GM19025 (cell line): ENCODE results near the gene NRF1.

Source experiments
- ATAC-seq: cut with Tn5 transposase; IDR thresholded peaks from one replicate; pipeline ENCODE4 v1.9.1; 2021; ENCODE audit warnings: mild to moderate bottlenecking, low read depth, moderate library complexity; ENCODE audit not compliant: unreplicated experiment

NRF1 gene

DNA sequence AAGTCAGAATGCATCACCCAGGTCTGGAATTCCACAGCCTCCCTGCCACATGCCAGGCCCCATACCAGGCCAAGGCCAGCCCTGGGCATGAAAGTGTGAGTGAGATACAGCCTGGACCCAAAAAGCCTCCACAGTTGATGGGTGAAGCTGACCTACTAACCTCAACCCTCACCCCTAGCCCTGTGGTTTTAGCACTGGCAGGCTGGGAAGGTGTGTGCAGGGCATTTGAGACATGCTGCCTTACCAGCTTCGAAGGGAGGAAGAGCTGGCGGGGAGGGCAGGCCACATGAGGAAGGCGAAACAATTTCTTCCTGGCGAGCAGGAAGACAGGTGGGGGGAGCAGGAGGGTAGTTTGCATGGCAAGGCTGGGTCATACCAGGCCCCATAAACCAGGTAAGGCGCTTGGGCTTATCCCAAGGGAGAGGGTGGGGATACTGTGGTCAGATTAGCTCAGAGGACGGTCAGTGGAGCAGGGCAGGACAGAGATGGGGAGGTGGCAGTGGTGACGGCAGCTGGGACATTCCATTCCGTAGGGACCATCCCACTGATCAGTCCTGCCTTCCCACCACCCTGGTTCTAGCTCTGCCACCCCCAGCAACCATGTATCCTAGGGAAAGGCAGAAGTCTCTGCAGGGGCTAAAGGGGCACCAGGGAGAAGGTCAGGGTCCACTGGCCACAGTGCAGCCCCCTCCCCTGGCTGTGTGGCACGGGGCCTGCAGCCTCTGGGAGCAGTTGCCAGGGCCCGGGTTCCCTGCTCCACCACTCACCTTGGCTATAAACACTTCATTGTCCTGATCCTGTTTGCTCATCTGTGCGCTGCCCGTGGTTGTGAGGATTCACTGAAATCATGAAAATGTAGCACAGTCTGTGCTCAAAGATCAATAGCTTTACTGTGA is 155.8 kb downstream of the NRF1 start:
- no peak for ATAC-seq

DNA sequence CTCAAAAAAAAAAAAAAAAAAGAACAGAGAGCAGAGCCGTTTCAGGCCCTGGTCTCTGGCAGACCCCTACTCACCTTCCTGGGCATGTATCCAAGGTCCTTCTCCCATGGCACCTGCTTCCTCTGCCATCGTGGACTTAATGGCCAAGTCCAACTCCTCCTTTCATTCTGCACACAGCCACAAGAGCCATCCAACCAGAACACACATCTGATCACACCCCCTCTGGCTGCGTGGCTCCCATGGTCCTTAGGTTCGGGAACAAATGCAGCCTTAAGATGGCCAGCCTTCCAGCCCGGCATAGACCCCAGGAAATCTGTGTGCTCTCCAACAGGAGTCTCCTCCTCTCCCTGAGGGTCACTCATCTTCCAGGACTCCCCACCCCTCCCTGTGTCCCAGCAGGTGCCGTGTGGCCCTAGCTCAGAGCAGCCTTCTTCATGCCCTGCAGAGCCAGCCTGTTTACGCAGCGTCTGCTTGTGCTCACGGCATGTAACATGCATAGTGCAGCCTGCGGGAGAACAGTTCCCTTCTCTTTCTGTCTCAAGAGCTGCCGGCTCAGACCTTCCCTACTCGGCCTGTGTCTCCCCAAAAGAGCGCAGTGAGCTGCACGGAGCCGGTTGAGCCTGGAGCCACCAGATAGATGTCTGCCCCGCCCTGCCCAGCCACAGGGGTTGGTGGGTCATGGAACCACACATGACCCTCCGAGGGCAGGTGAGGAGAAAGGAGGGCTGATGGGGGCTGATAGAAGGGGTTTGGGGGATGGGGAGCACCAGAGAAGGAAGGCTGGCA is 157.3 kb downstream of the NRF1 start:
- no peak for ATAC-seq

- ATAC-seq: no peak
Observed at GRCh38 chr7:129769400-129769774, 157.9 kb downstream of the NRF1 start.

- no peak for ATAC-seq
Observed at GRCh38 chr7:129769866-129770808, 158.6 kb downstream of the NRF1 start.

GRCh38 chr7:129771201-129771927 is 159.8 kb downstream of the NRF1 start:
- ATAC-seq: no peak

DNA sequence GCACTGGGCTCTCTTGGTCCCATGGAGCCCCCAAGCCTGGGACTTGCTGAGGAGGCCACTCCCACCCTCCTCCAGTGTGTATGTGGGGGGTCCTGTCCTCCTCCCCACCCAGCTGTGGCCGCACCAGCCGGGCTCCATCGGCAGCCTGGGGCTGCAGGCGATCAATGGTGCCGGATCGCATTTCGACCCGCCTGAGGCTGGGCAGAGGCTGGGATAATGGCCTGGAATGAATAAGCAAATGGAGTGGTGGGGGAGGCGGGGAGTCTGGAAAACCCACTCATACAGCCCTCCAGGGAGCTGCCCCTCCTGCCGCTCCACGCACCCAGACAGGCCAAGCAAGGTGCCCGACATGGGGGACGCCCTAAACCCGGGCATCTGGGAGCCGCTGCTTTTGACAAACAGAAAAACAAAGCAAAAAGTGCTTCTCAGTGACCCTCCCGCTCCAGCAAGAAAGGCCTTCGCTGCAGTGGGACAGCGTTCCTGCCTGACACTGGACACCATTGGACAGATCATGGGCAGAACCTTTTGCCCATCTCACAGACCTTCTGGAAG is 160.5 kb downstream of the NRF1 start:
- no peak for ATAC-seq

DNA sequence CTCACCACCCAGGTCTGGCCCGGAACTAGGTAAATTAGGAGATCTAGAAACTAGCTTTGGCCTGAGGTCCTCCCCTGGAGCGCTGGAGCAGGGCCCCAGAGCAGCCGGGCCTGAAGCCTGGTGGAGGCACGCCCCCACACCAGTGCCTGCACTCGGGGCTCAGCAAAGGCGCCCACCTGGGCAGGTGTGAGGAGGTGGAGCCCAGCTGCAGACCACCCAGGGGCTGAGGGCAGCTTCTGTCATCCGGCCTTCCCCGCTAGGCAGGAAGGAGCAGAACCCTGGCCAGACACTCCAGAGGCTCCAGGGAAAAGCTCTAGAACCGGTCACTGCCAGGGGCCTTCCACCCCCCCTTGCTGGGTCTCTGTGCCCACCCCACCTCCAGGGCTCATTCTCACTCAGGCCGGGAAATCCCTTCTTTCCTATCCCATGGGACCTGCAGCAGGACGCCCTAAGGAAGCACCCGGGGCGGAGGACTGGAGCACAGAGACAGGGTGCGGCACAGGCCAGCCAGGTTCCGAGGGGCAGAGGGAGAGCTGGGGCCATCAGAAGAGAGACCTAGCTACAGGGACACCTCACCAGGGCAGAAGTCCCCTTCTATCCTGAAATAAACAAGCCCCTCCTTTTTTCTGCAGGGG is 161.2 kb downstream of the NRF1 start:
- no peak for ATAC-seq

- no peak for ATAC-seq
Observed at GRCh38 chr7:129773328-129773731, 161.8 kb downstream of the NRF1 start.

DNA sequence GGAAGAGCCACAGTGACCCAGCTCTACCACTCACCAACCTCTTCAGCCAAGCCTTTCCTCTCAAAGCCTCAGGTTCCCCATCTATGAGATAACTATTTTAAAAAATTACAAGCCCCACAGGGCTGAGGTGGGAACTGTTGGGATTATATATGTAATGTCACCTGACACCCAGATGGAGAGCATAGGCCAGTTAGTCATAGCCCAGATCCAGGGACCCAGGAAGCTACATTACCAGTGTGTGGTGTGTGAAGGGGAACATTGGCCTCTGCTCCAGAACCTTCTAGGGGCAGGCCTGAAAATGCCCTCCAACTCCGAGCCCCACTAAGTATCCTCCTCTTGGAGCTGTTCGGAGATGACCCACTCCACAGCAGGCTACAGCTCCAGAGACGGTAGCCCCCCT is 162.4 kb downstream of the NRF1 start:
- no peak for ATAC-seq

DNA sequence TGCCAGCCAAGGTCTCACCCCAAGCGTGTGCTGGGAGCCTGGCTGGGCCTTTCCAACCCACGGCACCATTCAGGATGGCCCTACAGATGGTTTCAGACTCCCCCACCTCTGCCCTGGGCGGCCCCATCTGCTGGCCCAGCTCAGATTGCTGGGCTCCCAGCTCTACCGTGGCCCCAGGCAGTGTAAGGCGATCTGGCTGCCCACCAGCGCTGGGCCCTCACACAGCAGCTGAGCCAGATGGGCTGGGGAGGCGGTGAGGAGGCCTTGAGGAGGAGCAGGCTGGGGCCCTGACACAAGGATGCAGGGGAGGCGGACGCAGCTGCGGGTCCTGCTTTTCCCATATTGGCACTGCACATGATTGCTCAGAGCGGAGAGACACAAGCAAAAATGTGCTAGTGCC is 162.8 kb downstream of the NRF1 start:
- no peak for ATAC-seq

DNA sequence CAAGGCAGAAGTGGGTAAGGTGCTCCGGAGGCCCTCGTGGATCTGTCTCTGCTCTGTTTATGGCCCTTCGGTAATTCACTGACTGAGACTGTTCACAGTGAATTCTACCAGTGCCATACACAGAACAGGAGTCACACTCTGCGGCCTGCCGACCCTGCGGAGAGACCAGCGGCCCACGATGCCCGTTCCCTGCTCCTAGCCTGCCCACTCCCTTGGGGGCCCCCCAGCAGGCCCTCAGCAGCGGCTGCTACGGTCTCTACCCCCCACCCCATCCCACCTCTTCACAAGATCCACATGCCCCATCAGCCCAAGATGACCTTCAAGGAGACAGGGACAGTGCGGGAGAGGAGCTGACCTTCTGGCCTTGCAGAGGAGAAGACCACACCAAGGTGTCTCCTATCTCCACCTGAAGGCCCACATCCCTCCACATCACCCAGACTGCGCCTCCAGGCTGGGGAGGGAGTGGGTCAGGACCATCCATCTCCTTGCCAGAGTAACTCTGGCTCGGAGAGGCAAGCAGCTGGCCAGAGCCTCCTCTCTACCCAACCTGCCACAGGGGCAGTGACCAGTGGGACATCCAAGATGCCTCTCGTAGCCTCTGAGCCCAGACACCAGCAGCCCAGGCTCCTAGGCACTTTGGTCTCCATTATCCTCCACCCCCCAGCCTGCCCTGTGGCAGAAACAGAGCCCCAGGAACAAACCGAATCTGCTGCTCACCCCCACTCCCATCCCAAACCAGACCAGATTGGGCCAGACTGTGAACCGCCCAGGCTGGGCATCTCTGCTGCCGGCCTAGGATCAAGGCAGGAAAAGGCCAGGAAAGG is 163.6 kb downstream of the NRF1 start:
- ATAC-seq: no peak

- no peak for ATAC-seq
Observed at GRCh38 chr7:129775695-129776361, 164.3 kb downstream of the NRF1 start.

- ATAC-seq: no peak
Observed at GRCh38 chr7:129776362-129776722, 164.8 kb downstream of the NRF1 start.

DNA sequence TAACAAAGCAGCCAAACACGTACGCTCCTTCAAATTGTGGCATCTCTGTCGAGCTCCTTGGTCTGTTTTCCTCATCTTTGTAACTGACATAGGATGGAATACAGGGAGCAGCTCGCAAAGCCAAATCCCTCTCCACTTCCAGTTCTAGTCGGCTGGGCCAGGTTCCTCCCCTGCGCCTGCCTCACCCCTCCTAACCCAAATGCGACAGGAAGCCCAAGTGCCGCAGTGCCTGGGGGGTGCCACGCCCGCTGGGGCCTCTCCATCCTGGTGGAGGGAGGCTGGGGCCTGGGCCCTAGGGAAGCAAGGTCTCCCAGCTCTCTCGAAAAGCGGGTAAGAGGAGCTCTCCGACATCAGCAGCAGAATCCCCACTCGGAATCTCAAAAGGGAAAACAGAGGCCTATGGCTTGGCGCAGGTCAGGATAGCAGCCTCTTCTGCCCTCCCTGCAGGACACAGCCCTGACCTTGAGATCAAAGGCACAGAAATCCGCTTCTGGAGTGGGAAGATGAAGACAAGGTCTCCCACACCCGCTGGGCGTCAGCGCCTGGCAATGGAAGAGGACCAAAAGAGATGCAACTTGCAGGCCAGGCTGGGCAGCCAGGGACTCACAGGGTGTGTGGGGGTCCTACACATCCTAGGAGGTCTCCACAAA is 165.8 kb downstream of the NRF1 start:
- ATAC-seq: no peak

DNA sequence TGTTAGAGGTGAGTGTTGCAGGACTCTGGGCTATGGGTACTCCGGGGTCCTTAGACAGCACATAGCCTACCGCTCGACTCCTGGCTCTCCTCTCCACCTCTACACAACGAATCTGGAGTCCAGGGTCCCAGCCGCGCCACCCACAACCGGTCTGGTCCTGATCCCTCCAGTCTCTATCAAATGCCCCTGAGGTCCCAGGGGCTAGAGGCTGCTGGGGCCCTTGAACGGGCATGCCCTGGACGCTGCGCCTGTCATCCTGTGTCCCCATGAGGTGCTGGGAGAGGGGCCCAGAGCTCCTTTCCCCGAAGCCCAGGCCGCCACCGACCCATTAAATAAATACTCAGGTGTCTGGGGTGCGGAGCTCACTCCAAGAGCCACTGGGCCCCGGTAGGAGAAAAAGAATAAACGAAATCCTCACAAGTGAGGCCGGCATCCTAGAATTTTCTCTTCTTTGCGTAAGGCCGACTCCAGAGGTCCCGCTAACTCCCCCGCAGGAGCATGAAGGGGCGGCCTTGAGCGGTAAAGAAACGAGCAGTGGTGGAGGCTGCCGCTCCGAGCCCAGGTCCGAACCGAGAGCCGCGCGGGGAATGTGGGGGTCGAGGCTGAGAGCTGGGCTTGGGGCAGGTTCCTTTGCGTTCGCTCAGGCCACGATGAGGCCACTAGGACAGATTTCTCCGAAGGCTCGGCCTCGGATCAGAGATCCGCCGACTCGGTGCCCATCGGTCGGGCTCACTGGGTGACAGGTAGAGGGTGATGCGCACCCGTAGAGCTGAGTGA is 166.7 kb downstream of the NRF1 start:
- no peak for ATAC-seq

GRCh38 chr7:129778770-129779601 is 167.5 kb downstream of the NRF1 start:
- no peak for ATAC-seq
